Neuronal stem cell (in vitro differentiated cells): ENCODE data around the gene PSMF1.

Experiments
- DNase-seq: peaks from one replicate; pipeline ENCODE4 v3.0.0-alpha.2; 2013; ENCODE audit warnings: low spot score
- H2AFZ ChIP-seq: one replicate; pipeline ENCODE4 v1.6.1; 2013; ENCODE audit warnings: mild to moderate bottlenecking, low read length, inconsistent platforms
- H2AK5ac ChIP-seq: 2 replicates; pipeline ENCODE4 v1.6.1; 2013; ENCODE audit warnings: low read depth, mild to moderate bottlenecking, inconsistent platforms, low read length, moderate library complexity, mixed read lengths
- H2BK120ac ChIP-seq: 2 replicates; pipeline ENCODE4 v1.6.1; 2013; ENCODE audit warnings: low read depth, mild to moderate bottlenecking, inconsistent platforms, low read length, moderate library complexity, mixed read lengths
- H2BK12ac ChIP-seq: one replicate; pipeline ENCODE4 v1.6.1; 2013; ENCODE audit warnings: low read length, inconsistent platforms
- H2BK15ac ChIP-seq: 2 replicates; pipeline ENCODE4 v1.6.1; 2013; ENCODE audit warnings: mild to moderate bottlenecking, low read length, inconsistent platforms, mixed read lengths
- H2BK5ac ChIP-seq: one replicate; pipeline ENCODE4 v1.6.1; 2013; ENCODE audit warnings: inconsistent platforms, mild to moderate bottlenecking, low read length, moderate library complexity
- H3K14ac ChIP-seq: one replicate; pipeline ENCODE4 v1.6.1; 2013; ENCODE audit warnings: low read length, inconsistent platforms
- H3K18ac ChIP-seq: 2 replicates; pipeline ENCODE4 v1.6.1; 2013; ENCODE audit warnings: low read length, inconsistent platforms
- H3K23ac ChIP-seq: 2 replicates; pipeline ENCODE4 v1.6.1; 2013; ENCODE audit warnings: low read depth, mild to moderate bottlenecking, mixed read lengths, low read length, inconsistent platforms; ENCODE audit not compliant: poor library complexity
- H3K27ac ChIP-seq: replicated peaks from 3 replicates; pipeline ENCODE4 v1.5.1; 2013; ENCODE audit warnings: low read length, inconsistent platforms
- H3K27me3 ChIP-seq, 3 experiments: 2 replicates each; pipeline ENCODE4 v1.6.1; 2013; ENCODE audit warnings: low read length in 3 of 3, mild to moderate bottlenecking in 2 of 3, inconsistent platforms in 1 of 3, low read depth in 1 of 3, mixed read lengths in 1 of 3, moderate library complexity in 1 of 3; ENCODE audit not compliant: control insufficient read depth in 3 of 3, insufficient read depth in 3 of 3
- H3K36me3 ChIP-seq, 2 donors: replicated peaks in 1 of 2; 2 replicates each; pipeline ENCODE4 v1.6.1; 2013; ENCODE audit warnings: low read length in 2 of 2; ENCODE audit not compliant: control insufficient read depth in 2 of 2, insufficient read depth in 2 of 2
- H3K4ac ChIP-seq: 2 replicates; pipeline ENCODE4 v1.6.1; 2013; ENCODE audit warnings: inconsistent platforms, mild to moderate bottlenecking, low read length, moderate library complexity
- H3K4me1 ChIP-seq, 2 donors: 1 replicate in 1 of 2; 2 replicates in 1 of 2; pipeline ENCODE4 v1.6.1; 2013; ENCODE audit warnings: low read length in 2 of 2, low read depth in 1 of 2; ENCODE audit not compliant: control insufficient read depth in 2 of 2, insufficient read depth in 1 of 2
- H3K4me2 ChIP-seq: one replicate; pipeline ENCODE4 v1.6.1; 2013; ENCODE audit warnings: mild to moderate bottlenecking, low read length, inconsistent platforms; ENCODE audit not compliant: insufficient read depth, poor library complexity, severe bottlenecking
- H3K4me3 ChIP-seq, 2 donors: 2 replicates each; pipeline ENCODE4 v1.5.1; 2013; ENCODE audit warnings: low read length in 2 of 2, mild to moderate bottlenecking in 2 of 2, inconsistent platforms in 1 of 2, moderate library complexity in 1 of 2
- H3K79me1 ChIP-seq: one replicate; pipeline ENCODE4 v1.6.1; 2013; ENCODE audit warnings: low read depth, mild to moderate bottlenecking, inconsistent platforms, low read length, moderate library complexity
- H3K9ac ChIP-seq: one replicate; pipeline ENCODE4 v1.6.1; 2013; ENCODE audit warnings: mild to moderate bottlenecking, low read depth, low read length, inconsistent platforms; ENCODE audit not compliant: poor library complexity
- H3K9me3 ChIP-seq, 2 donors: replicated peaks in 1 of 2; 2 replicates each; pipeline versions ENCODE3 to v1.6.1; 2013; ENCODE audit warnings: low read length in 2 of 2, mild to moderate bottlenecking in 2 of 2, inconsistent platforms in 1 of 2, low read depth in 1 of 2, mixed read lengths in 1 of 2, moderate library complexity in 1 of 2; ENCODE audit not compliant: control insufficient read depth in 2 of 2, insufficient read depth in 1 of 2
- H4K8ac ChIP-seq: one replicate; pipeline ENCODE4 v1.6.1; 2013; ENCODE audit warnings: low read depth, mild to moderate bottlenecking, inconsistent platforms, low read length, moderate library complexity
- H4K91ac ChIP-seq: one replicate; pipeline ENCODE4 v1.6.1; 2013; ENCODE audit warnings: low read length, low read depth, mild to moderate bottlenecking, inconsistent platforms; ENCODE audit not compliant: poor library complexity
- WGBS, 2 donors: extraction: QIAGEN DNeasy Blood & Tissue Kit; methylation state at CpG; one replicate each; pipeline ENCODE4 v1.1.7; 2013; ENCODE audit warnings: missing lambda C conversion rate in 2 of 2, mixed read lengths in 1 of 2; ENCODE audit not compliant: insufficient read length in 2 of 2, insufficient replicate concordance in 1 of 2; ENCODE audit errors: extremely low coverage in 2 of 2; 5-methylcytosine and 5-hydroxymethylcytosine counted together

Gene PSMF1

GRCh38 chr20:1212607-1213396 lies 94.4 kb downstream of the PSMF1 start:
- no peak overlapping the region for H3K14ac ChIP-seq
- H4K8ac ChIP-seq = no peak overlapping the region
- no peak overlapping the region for H4K91ac ChIP-seq
- peak overlapping the region; percentile 47 for H2AFZ ChIP-seq
- peaks cover 0 to 53% (median 2%) of the 10 kb centered on the region in 3 experiments for H3K27me3 ChIP-seq
- no peak overlapping the region for H3K9ac ChIP-seq
- H2BK5ac ChIP-seq = no peak overlapping the region
- H3K4ac ChIP-seq = no peak overlapping the region
- H3K4me1 ChIP-seq = no peaks in the 10 kb centered on the region
- H2AK5ac ChIP-seq = no peak overlapping the region
- no peak overlapping the region for H3K23ac ChIP-seq
- H3K27ac ChIP-seq = no peak overlapping the region
- no peak overlapping the region for H2BK12ac ChIP-seq
- H3K18ac ChIP-seq = no peak overlapping the region
- no peaks in the 10 kb centered on the region for H3K79me1 ChIP-seq
- WGBS, 2 donors = no CpG with 5 or more reads among the region's 21 CpGs
- H3K9me3 ChIP-seq = no peaks in the 10 kb centered on the region
- DNase-seq = peak; percentile 64
- H2BK15ac ChIP-seq = no peak overlapping the region
- H3K36me3 ChIP-seq = no peaks in the 10 kb centered on the region
- no peak overlapping the region for H3K4me3 ChIP-seq
- H3K4me2 ChIP-seq = peak overlapping the region; percentile 20
- H2BK120ac ChIP-seq = no peak overlapping the region

- H3K27ac ChIP-seq = no peak overlapping the region
- no CpG with 5 or more reads among the region's 4 CpGs for WGBS, 2 donors
- no peak overlapping the region for H2BK12ac ChIP-seq
- no peak overlapping the region for H4K8ac ChIP-seq
- H3K79me1 ChIP-seq = no peaks in the 10 kb centered on the region
- H3K9me3 ChIP-seq = no peaks in the 10 kb centered on the region
- no peak overlapping the region for H2AK5ac ChIP-seq
- DNase-seq = no peak
- H3K4me2 ChIP-seq = no peak overlapping the region
- H3K18ac ChIP-seq = no peak overlapping the region
- H3K14ac ChIP-seq = no peak overlapping the region
- H3K27me3 ChIP-seq = peaks cover 0 to 35% (median 2%) of the 10 kb centered on the region in 3 experiments
- no peak overlapping the region for H3K4me3 ChIP-seq
- no peak overlapping the region for H2AFZ ChIP-seq
- H3K36me3 ChIP-seq = no peaks in the 10 kb centered on the region
- H4K91ac ChIP-seq = no peak overlapping the region
- no peak overlapping the region for H2BK15ac ChIP-seq
- H3K4ac ChIP-seq = no peak overlapping the region
- no peak overlapping the region for H2BK120ac ChIP-seq
- no peak overlapping the region for H3K23ac ChIP-seq
- no peak overlapping the region for H3K9ac ChIP-seq
- H3K4me1 ChIP-seq = no peaks in the 10 kb centered on the region
- H2BK5ac ChIP-seq = no peak overlapping the region
These were observed 96.4 kb downstream of the PSMF1 start for GRCh38 chr20:1214838-1215261.

- no peak overlapping the region for H3K4me3 ChIP-seq
These were observed 97.2 kb downstream of the PSMF1 start for GRCh38 chr20:1215386-1216170.

More at GRCh38 chr20:1215386-1216170, 97.2 kb downstream of the PSMF1 start:
- Histone ChIP-seq H3K36me3 (no peaks in the 10 kb centered on the region), H2BK12ac (no peak overlapping the region), H2BK5ac (no peak overlapping the region), H2AFZ (no peak overlapping the region), H3K14ac (no peak overlapping the region), H3K23ac (no peak overlapping the region), H3K4me1 (no peaks in the 10 kb centered on the region), H4K91ac (no peak overlapping the region), H3K27me3 (peaks cover 0 to 28% (median 2%) of the 10 kb centered on the region in 3 experiments), H4K8ac (no peak overlapping the region), H2BK15ac (no peak overlapping the region), H3K9me3 (no peaks in the 10 kb centered on the region), H3K18ac (no peak overlapping the region), H3K4me2 (no peak overlapping the region), H2AK5ac (no peak overlapping the region), H3K79me1 (no peaks in the 10 kb centered on the region), H3K9ac (no peak overlapping the region), H3K4ac (no peak overlapping the region), H2BK120ac (no peak overlapping the region), H3K27ac (no peak overlapping the region)
- no CpG with 5 or more reads among the region's 11 CpGs for WGBS, 2 donors
- DNase-seq = no peak
